HCT116 (cell line): ENCODE results near the gene CLCN4. TPM values are rescaled to one million over a fixed set of nuclear protein-coding genes. Genes with fewer than 3 reads are reported as not detected.

Source experiments
- ATAC-seq: fragments of 200-7000 bp; cut with Tn5 transposase; 2 replicates; pipeline ENCODE4 v1.9.1; 2020; ENCODE audit warnings: mild to moderate bottlenecking, moderate library complexity
- BruUV-seq: library from RNA; stranded (reverse); fragments of 400-500 nt; replicated peaks from 2 replicates; lab custom pipeline; 2021; lab: Mats Ljungman, UMichigan
- CTCF ChIA-PET: fragments of 300-600 bp; sonication (Branson Sonifier 250); formaldehyde crosslinking; loops from one replicate; lab custom pipeline; 2021; ENCODE audit warnings: antibody characterized with exemption; lab: Charles Lee
- POLR2A ChIA-PET: fragments of 300-600, 350-600 bp; sonication (Branson Sonifier 250); formaldehyde crosslinking; loops from one replicate; lab custom pipeline; 2021; ENCODE audit warnings: antibody characterized with exemption; lab: Charles Lee
- RAD21 ChIA-PET, 2 experiments: fragments of 300-600 bp; sonication (Branson Sonifier 250); formaldehyde crosslinking; loops; one replicate each; lab custom pipeline; 2023; ENCODE audit warnings: low total read pairs in 2 of 2; ENCODE audit not compliant: uncharacterized antibody in 2 of 2, unreplicated experiment in 2 of 2, low non-redundant PET in 1 of 2; lab: Charles Lee
- DNase-seq: peaks from one replicate; pipeline ENCODE4 v3.0.0-alpha.2; 2010; ENCODE audit warnings: low read depth, low spot score
- H2AFZ ChIP-seq: fragments of 200-600 bp; shearing (Covaris generic), sonication (generic); 2 replicates; pipeline ENCODE4 v1.6.1; 2017; ENCODE audit warnings: low read depth, mixed run types, mixed read lengths, antibody characterized with exemption, low read length; ENCODE audit not compliant: poor library complexity, severe bottlenecking
- H3K27ac ChIP-seq: 2 replicates; pipeline ENCODE4 v1.5.1; 2012; ENCODE audit warnings: low read depth, low read length
- H3K27me3 ChIP-seq: fragments of 200-600 bp; sonication (generic); 2 replicates; pipeline ENCODE4 v1.6.1; 2016; ENCODE audit warnings: mixed run types, low read length, mixed read lengths; ENCODE audit not compliant: insufficient read depth
- H3K36me3 ChIP-seq, 2 experiments: fragments of 200-500 bp in 1 of 2; fragments of 200-600 bp in 1 of 2; sonication (Bioruptor generic) in 1 of 2; sonication (generic) in 1 of 2; 2 replicates each; pipeline versions ENCODE4 v1.5.1 to v1.6.1; 2014 to 2016; ENCODE audit warnings: low read length in 2 of 2, inconsistent platforms in 1 of 2, mixed read lengths in 1 of 2, mixed run types in 1 of 2; ENCODE audit not compliant: insufficient read depth in 2 of 2, control insufficient read depth in 1 of 2
- H3K4me1 ChIP-seq, 2 experiments: fragments of 200-600 bp in 1 of 2; sonication (generic) in 1 of 2; 2 replicates each; pipeline versions ENCODE4 v1.5.1 to v1.6.1; 2012 to 2017; ENCODE audit warnings: low read length in 2 of 2, inconsistent platforms in 1 of 2, mild to moderate bottlenecking in 1 of 2, mixed read lengths in 1 of 2, mixed run types in 1 of 2, moderate library complexity in 1 of 2; ENCODE audit not compliant: insufficient read depth in 2 of 2, control insufficient read depth in 1 of 2
- H3K4me2 ChIP-seq: fragments of 200-600 bp; sonication (generic); 2 replicates; pipeline ENCODE4 v1.6.1; 2017; ENCODE audit warnings: mixed run types, low read length, mixed read lengths
- H3K4me3 ChIP-seq, 2 experiments: fragments of 200-600 bp in 1 of 2; sonication (generic) in 1 of 2; replicated peaks in 1 of 2; 2 replicates each; pipeline ENCODE4 v1.5.1; 2011 to 2016; ENCODE audit warnings: low read length in 2 of 2, control low read depth in 1 of 2, low read depth in 1 of 2, mild to moderate bottlenecking in 1 of 2, mixed read lengths in 1 of 2, mixed run types in 1 of 2
- H3K79me2 ChIP-seq: fragments of 200-600 bp; sonication (generic); 2 replicates; pipeline ENCODE4 v1.6.1; 2017; ENCODE audit warnings: mild to moderate bottlenecking, mixed run types, low read length, moderate library complexity, mixed read lengths; ENCODE audit not compliant: insufficient read depth
- H3K9ac ChIP-seq: fragments of 200-600 bp; sonication (generic); 2 replicates; pipeline ENCODE4 v1.6.1; 2016; ENCODE audit warnings: low read length, mixed read lengths
- H3K9me2 ChIP-seq: fragments of 200-600 bp; sonication (generic), shearing (Covaris generic); 2 replicates; pipeline ENCODE4 v1.6.1; 2017; ENCODE audit warnings: mixed run types, mild to moderate bottlenecking, moderate library complexity; ENCODE audit not compliant: insufficient read depth
- H3K9me3 ChIP-seq, 2 experiments: fragments of 200-500 bp in 1 of 2; fragments of 200-600 bp in 1 of 2; sonication (Bioruptor generic) in 1 of 2; sonication (generic) in 1 of 2; 2 replicates each; pipeline ENCODE4 v1.6.1; 2014 to 2017; ENCODE audit warnings: low read length in 2 of 2, mixed read lengths in 2 of 2, inconsistent platforms in 1 of 2, low read depth in 1 of 2, mild to moderate bottlenecking in 1 of 2, mixed run types in 1 of 2, moderate library complexity in 1 of 2; ENCODE audit not compliant: control insufficient read depth in 1 of 2, insufficient read depth in 1 of 2
- H4K20me1 ChIP-seq: fragments of 200-600 bp; sonication (generic), shearing (Covaris generic); 2 replicates; pipeline ENCODE4 v1.6.1; 2017; ENCODE audit warnings: mixed run types, mild to moderate bottlenecking, moderate library complexity; ENCODE audit not compliant: insufficient read depth
- CBX3 ChIP-seq: IDR thresholded peaks from 2 replicates; pipeline ENCODE4 v1.6.1; 2012; ENCODE audit warnings: low read depth
- CEBPB ChIP-seq: IDR thresholded peaks from 2 replicates; pipeline ENCODE4 v1.6.1; 2012; ENCODE audit warnings: low read depth
- EGR1 ChIP-seq: IDR thresholded peaks from 2 replicates; pipeline ENCODE4 v1.6.1; 2012; ENCODE audit warnings: low read depth
- EZH2 ChIP-seq: fragments of 200-600 bp; sonication (generic); IDR thresholded peaks from 2 replicates; pipeline ENCODE4 v1.6.1; 2017; ENCODE audit warnings: antibody characterized with exemption, mixed run types
- JUND ChIP-seq: IDR thresholded peaks from 2 replicates; pipeline ENCODE4 v1.6.1; 2012
- POLR2A ChIP-seq: IDR thresholded peaks from 2 replicates; pipeline ENCODE4 v1.7.0; 2011; ENCODE audit warnings: borderline replicate concordance; ENCODE audit not compliant: insufficient read depth, insufficient read length; ENCODE audit errors: extremely low read depth
- RAD21 ChIP-seq: IDR thresholded peaks from 2 replicates; pipeline ENCODE4 v1.6.1; 2012; ENCODE audit warnings: low read depth, mild to moderate bottlenecking
- SP1 ChIP-seq: IDR thresholded peaks from 2 replicates; pipeline ENCODE4 v1.6.1; 2012; ENCODE audit warnings: low read depth
- TCF7L2 ChIP-seq: IDR thresholded peaks from 2 replicates; pipeline ENCODE4 v1.7.0; 2011; ENCODE audit warnings: borderline replicate concordance, inconsistent platforms; ENCODE audit not compliant: insufficient read depth, insufficient read length; ENCODE audit errors: extremely low read depth
- YY1 ChIP-seq: IDR thresholded peaks from 2 replicates; pipeline ENCODE4 v1.6.1; 2011; ENCODE audit warnings: low read length, low read depth, moderate library complexity, mild to moderate bottlenecking; ENCODE audit not compliant: insufficient replicate concordance; ENCODE audit errors: extremely low read depth
- ZNF274 ChIP-seq: fragments of 200-500 bp; sonication (Bioruptor generic); IDR thresholded peaks from 2 replicates; pipeline ENCODE4 v1.6.1; 2014; ENCODE audit warnings: mild to moderate bottlenecking, low read depth, low read length, inconsistent platforms
- intact Hi-C: fragments of 100-400 bp; cut with micrococcal nuclease; formaldehyde crosslinking; loops from 2 replicates; pipeline ENCODE4 v1.10.0; 2022
- total RNA-seq: library from RNA; stranded (reverse); gene quantifications from one replicate; pipeline ENCODE4 v1.2.1, GENCODE V29; 2021; ENCODE audit not compliant: unreplicated experiment
- TF ChIP-seq, protein P1 (sequence below), 3 experiments: fragments of 200-600 bp in 1 of 3; sonication (generic) in 1 of 3; IDR thresholded peaks in 2 of 3; conservative IDR thresholded peaks in 1 of 3; 2 replicates each; pipeline ENCODE4 v1.5.1; 2012 to 2017; ENCODE audit warnings: low read depth in 2 of 3, low read length in 2 of 3, antibody characterized with exemption in 1 of 3, borderline replicate concordance in 1 of 3, control low read depth in 1 of 3, mild to moderate bottlenecking in 1 of 3, mixed read lengths in 1 of 3, mixed run types in 1 of 3, moderate library complexity in 1 of 3; ENCODE audit not compliant: insufficient read depth in 1 of 3

CLCN4 gene
- total RNA-seq, 1 experiment from 2014 or later = 3.1 TPM

DNA sequence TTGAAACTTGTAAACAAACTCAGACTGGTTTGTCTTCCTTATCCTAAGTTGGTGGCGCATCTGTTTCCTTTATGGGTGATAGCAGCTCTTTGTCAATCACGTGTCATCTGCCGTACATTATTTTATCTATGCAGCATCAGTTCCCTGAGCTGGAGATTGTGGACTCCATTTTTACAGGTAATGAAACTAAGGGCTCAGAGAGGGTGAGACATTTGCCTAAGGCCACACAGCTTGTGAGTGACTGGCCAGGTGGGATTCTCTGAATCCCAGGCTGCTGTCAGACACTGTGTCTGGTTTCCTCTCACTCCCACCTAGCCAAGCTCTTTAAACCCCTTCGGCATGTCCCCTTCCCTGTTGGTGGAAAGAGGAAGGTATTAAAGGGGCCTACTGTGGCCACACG, 41.7 kb upstream of the CLCN4 start:
- Histone ChIP-seq H3K4me2 (no peak overlapping the region), H4K20me1 (no peaks in the 10 kb centered on the region), H3K4me1 (no peaks in the 10 kb centered on the region), H3K79me2 (no peaks in the 10 kb centered on the region), H3K27ac (no peak overlapping the region), H2AFZ (no peak overlapping the region), H3K36me3 (no peaks in the 10 kb centered on the region), H3K9ac (no peak overlapping the region), H3K4me3 (no peak overlapping the region), H3K9me3 (peaks cover 3 to 14% of the 10 kb centered on the region in 2 experiments; a peak in 2 of 4 replicates), H3K9me2 (no peaks in the 10 kb centered on the region), H3K27me3 (no peaks in the 10 kb centered on the region)
- no TSS peak for BruUV-seq
- POLR2A ChIA-PET = no interaction called here
- CTCF ChIA-PET = no interaction called here
- RAD21 ChIA-PET = no interaction called here
- TF ChIP-seq ZNF274 (no peak), CEBPB (no peak), CBX3 (no peak), EZH2 (no peak), YY1 (no peak), SP1 (no peak), EGR1 (no peak), TCF7L2 (no peak), POLR2A (no peak), RAD21 (no peak), JUND (no peak)
- TF ChIP-seq, protein P1, sequence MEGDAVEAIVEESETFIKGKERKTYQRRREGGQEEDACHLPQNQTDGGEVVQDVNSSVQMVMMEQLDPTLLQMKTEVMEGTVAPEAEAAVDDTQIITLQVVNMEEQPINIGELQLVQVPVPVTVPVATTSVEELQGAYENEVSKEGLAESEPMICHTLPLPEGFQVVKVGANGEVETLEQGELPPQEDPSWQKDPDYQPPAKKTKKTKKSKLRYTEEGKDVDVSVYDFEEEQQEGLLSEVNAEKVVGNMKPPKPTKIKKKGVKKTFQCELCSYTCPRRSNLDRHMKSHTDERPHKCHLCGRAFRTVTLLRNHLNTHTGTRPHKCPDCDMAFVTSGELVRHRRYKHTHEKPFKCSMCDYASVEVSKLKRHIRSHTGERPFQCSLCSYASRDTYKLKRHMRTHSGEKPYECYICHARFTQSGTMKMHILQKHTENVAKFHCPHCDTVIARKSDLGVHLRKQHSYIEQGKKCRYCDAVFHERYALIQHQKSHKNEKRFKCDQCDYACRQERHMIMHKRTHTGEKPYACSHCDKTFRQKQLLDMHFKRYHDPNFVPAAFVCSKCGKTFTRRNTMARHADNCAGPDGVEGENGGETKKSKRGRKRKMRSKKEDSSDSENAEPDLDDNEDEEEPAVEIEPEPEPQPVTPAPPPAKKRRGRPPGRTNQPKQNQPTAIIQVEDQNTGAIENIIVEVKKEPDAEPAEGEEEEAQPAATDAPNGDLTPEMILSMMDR (IDR thresholded peaks at IDR 0.05 in 2 of 3, conservative IDR thresholded peaks at IDR 0.05 in 1 of 3; ENCODE audit: borderline replicate concordance in 1 of 3, insufficient read depth in 1 of 3, low read depth in 2 of 3, low read length in 2 of 3) = no peak
- intact Hi-C loops = loop anchor here (5.0 kb wide), 3 partner anchors 243 to 1368 kb away; no protein-coding TSS in a partner anchor
- DNase-seq (no peak), ATAC-seq (no peak)
